GM19372 (cell line): ENCODE measurements around the gene MAD2L1.
A peak's percentile ranks its signal among the peaks of the same experiment; 100 is the strongest.

Experiments
- ATAC-seq: cut with Tn5 transposase; IDR thresholded peaks from one replicate; pipeline ENCODE4 v1.9.1; 2021; ENCODE audit warnings: mild to moderate bottlenecking, low read depth, moderate library complexity; ENCODE audit not compliant: unreplicated experiment

The MAD2L1 gene

DNA sequence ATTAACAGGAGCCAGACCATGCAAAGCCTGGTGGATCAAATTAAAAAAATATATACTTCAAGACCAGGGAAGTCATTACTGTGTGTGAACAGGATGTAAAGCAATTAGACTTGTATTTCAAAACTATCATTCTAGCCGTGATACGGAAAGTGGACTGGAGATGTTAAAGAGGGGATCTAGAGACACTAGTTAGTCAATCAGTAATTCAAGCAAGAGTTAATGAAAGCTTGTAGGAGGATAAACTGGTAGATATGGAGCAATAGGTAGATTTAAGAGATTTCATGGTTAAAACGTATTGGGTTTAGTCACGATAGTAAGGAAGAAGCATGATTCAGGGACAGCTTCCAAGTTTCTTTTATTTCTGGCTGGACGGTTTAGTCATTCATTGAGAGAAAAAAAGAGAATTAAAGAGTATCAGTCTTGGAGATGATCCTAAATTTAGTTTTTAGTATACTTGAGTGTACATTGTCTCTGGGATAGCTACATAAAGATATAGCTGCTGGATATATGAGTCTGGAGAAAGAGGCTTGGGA lies 3.9 kb downstream of the MAD2L1 start:
- no peak for ATAC-seq

DNA sequence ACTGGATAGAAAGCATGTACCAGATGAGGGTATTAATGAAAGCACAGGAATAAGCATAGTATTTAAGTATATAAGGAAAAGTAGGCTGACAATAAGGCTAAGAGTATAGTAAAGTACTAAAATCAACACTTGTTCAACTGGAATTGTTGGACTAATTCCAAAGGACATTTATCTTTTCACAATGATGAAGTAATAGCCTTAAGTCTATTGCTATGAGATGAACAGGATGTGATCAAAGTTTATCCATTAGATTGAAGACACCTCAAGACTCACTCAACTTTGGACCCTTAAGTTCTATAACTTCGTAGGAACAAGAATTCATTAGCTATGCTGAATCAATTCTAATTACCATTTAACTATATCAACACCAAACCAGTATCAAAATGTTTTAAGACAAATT lies 7.6 kb downstream of the MAD2L1 start:
- no peak for ATAC-seq

DNA sequence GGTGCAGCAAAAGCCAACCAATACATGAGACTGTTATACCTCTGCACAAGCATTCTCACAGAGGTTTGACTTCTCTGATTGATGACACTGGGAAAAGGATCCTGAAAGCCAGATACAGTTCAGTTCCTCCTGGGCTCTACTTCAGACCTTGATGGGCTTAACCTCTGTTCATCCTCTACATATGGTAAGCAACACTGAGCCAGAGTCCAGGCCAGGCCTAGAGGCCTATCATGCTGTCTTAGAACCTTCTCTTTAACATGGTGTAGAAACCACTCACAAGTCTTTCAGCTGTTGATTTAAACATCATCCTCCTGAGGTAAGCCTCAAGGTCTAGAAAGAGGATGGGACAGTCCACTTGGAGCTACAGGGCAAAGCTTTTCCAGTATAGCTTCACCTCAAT lies 9.2 kb downstream of the MAD2L1 start:
- no peak for ATAC-seq

- ATAC-seq, result no peak
Observed at GRCh38 chr4:120056246-120056645, 10.4 kb downstream of the MAD2L1 start.

DNA sequence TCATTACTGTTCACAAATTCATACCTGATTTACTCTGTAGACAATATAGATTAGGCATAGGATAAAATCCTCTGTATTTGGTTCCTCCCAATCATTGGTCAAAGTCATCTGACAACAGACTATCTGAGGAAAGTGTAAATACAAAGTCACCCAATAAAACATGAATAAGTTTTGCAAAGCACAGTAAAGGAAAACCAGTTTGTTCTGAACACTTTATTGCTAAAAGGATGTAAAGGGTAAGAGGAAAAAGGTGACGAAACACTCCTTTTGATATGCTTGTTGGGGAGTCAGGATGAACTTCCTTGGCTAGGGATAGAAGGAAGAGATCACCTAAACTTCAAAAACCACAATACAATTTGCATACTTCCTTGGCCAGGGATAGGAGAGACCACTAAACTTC lies 10.9 kb downstream of the MAD2L1 start:
- no peak for ATAC-seq

DNA sequence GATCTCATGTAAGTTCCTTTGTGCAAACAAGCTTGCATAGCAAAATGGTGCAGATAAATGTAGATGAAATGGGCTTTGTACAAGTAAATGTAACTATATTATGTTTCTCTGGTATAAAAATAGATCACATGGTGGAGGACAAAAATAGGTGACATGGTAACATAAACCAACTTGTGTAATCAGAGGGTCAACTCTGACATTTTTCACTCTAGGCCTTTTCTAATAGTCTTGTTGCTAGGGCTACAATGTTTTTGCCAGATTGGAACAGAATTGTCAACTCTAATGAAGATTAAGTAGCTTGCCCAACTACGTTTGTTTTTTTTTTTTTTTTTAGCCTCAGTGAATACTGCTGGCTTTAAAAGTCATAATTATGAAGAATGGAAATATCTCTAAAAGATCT lies 11.5 kb downstream of the MAD2L1 start:
- no peak for ATAC-seq

DNA sequence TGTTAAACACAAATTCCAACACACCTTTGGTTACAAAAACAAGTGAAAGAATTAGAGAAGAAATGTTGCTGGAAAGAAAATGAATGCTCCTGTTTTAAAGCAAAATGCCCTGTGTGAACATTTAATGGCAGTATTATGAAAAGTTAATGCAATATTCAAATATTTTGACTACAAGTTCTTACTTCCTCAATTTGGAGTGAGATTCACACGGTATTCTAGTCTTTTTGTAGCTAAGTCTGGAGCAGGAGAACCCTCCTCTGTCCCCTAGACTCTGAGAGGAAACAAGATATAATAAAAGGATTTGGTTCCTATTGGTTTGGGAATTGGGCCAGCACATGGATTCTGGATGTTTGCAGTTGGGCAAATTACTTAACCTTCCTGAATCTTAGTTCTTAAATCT lies 12.7 kb downstream of the MAD2L1 start:
- ATAC-seq, result peak; percentile 41

DNA sequence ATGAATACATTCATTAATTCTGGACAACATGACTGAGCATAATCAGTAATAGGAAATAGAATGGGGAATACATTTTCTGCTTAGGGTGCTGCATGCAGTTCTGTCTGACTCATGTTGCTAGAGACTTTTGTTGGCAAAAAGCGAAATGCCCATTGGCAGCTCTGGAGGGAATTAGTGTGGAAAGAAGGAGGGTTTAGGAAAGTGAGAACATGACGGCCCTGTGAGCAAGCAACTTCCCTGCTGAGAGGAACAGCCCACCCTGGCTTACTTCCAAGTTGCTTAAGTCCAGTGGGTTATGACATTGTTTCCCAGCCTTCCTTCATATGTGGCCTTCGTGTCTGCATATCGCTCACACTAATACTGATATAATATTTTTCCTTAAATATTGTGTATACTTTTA lies 13.8 kb downstream of the MAD2L1 start:
- ATAC-seq, result no peak

DNA sequence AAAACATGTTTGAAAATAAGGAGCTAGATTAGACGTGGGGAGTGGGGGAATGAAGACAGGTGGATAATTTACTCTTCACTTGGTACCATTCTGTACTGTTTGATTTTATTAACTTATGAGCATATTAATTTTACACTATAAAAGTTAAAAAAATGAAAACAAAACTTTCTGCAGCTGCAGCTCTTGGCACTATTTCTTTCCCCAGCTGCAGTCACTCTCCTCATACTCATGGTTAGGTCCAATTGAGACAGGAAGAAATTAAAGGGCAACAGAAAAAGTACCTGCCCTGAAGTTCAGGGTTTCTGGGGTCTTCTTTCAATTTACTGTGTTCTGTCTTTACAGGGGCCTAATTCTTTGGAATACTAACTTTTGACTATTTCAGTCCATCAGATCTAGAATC lies 15.4 kb downstream of the MAD2L1 start:
- ATAC-seq, result no peak

- peak; percentile 88 for ATAC-seq
Observed at GRCh38 chr4:120049732-120050494, 16.7 kb downstream of the MAD2L1 start.

DNA sequence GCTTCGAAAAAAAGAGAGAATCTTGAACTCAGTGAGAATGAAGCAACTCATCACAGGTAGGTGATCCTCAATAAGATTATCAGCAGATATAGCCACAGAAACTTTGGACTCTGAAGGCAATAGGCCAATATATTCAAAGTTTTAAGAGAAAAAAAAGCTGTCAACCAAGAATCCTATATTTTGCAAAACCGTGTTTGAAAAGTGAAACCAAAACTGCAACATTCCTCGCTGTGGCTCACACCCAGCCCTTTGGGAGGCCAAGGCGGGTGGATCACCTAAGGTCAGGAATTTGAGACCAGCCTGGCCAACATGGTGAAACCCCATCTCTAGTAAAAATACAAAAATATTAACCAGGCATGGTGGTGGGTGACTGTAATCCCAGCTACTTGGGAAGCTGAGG lies 22.8 kb downstream of the MAD2L1 start:
- ATAC-seq, result no peak

- ATAC-seq, result no peak
Observed at GRCh38 chr4:120037411-120037810, 29.2 kb downstream of the MAD2L1 start.

- no peak for ATAC-seq
Observed at GRCh38 chr4:120034913-120035312, 31.7 kb downstream of the MAD2L1 start.

DNA sequence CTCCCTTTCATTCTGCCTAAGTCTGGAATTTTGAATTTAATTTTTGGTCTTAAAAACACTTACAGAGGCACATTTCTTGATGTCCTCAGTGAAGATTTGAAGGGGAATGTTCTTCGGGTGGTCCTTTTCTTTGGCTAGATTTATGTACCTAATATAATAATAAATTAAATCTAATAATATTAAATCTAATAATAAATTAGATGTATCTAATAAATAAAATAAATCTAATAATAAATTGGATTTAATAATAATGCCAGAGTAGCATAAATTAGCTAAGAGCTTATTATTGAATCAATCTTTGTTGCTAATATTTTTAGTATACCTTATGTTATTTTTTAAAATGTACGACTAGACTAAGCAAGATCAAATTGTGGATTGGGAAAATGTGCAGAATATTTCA lies 39.8 kb downstream of the MAD2L1 start:
- no peak for ATAC-seq

GRCh38 chr4:120025516-120025915 lies 41.1 kb downstream of the MAD2L1 start:
- ATAC-seq, result no peak

- no peak for ATAC-seq
Observed at GRCh38 chr4:120018786-120019185, 47.9 kb downstream of the MAD2L1 start.

DNA sequence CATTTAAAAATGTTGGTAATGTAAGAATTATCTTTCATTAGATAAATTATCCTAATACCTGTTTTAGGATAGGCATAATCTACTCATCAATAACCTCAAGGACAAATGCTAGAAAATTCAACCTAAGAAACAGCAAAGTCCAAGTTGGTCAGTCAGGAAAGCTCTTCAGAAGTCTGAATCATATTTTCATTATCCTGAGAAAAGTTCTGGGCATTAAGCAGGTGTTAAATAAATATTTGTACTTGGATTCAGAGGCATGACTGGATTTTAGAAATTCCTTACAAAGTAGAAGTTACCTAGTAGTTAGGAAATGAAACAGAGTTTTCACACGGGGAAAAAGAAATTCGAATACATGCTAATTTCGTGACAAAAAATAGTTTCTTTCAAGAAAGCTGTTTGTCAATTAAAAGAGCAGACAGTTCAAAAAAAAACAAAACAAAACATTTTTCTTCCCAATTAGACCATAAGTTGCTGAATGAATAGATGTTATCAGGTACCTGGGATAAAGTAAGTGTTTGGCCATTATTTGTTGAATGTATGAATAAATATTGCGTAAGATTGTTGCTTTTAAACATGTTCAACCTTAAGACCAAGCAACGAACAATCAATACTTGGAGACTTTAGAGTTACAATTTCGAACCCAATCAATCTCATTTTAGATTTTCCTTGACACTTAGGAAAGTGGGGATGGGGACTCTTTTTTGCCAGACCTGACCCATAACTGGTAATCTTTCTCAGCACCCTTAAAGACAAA lies 48.5 kb downstream of the MAD2L1 start:
- no peak for ATAC-seq

GRCh38 chr4:120011725-120012124 lies 54.9 kb downstream of the MAD2L1 start:
- ATAC-seq, result no peak

DNA sequence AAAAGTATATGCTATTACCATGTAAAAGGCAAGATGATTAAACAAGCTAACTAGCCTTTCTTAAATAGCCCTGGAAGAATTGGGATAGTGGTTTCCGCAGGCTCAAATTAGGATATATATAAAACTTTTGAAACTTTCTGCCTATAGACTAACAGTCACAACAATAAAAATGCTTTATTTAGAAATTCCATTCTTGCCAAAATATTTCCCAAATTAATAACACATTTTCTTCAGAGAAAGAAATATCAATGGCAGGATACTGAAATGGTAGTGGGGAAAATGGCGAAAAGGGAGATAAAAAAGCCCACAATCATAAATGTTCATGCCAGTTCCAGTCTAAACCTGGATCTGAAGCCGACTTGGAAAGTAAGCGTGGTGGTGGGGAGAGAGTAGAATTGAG lies 56.0 kb downstream of the MAD2L1 start:
- no peak for ATAC-seq

GRCh38 chr4:120009731-120010130 lies 56.9 kb downstream of the MAD2L1 start:
- no peak for ATAC-seq

DNA sequence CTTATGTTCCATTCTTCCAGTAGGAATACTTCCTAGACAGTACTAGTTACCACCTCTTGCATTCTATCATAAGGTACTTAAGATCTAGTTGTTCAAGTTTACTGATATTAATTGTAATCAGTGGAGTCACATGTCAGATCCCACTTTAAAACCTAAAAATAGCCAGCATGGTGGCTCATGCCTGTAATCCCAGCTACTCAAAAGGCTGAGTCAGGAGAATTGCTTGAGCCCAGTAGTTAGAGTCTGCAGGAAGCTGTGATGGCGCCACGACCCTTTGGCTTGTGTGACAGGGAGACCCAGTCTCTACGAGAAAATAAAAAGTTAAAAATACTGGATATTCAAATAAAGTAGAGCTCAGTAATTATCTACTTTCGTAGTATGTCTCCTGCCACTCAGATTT lies 57.7 kb downstream of the MAD2L1 start:
- ATAC-seq, result no peak

- ATAC-seq, result no peak
Observed at GRCh38 chr4:120007896-120008436, 58.7 kb downstream of the MAD2L1 start.
